Upper lobe of left lung (tissue), 6 donors: ENCODE data around the gene GPATCH4. TPM values are rescaled to one million over a fixed set of nuclear protein-coding genes. Genes with fewer than 3 reads are reported as not detected.

Source experiments
- ATAC-seq, 2 donors: fragments of 200-7000 bp; cut with Tn5 transposase; one replicate each; pipeline ENCODE4 v1.9.1; 2022; ENCODE audit warnings: mild to moderate bottlenecking in 2 of 2, moderate library complexity in 2 of 2; ENCODE audit not compliant: low FRiP score in 2 of 2
- DNase-seq, 2 donors: peaks; one replicate each; pipeline ENCODE4 v3.0.0-alpha.2; 2019 to 2020
- H3K27ac ChIP-seq, 4 donors: fragments of 200-600 bp; sonication (generic); one replicate each; pipeline ENCODE4 v1.5.1; 2016 to 2019
- H3K27me3 ChIP-seq, 4 donors: fragments of 200-600 bp; sonication (generic); one replicate each; pipeline ENCODE4 v1.5.1; 2017 to 2019
- H3K36me3 ChIP-seq, 4 donors: fragments of 200-600 bp; sonication (generic); one replicate each; pipeline ENCODE4 v1.5.1; 2016 to 2019
- H3K4me1 ChIP-seq, 4 donors: fragments of 200-600 bp; sonication (generic); one replicate each; pipeline ENCODE4 v1.5.1; 2018 to 2019
- H3K4me3 ChIP-seq, 4 donors: fragments of 200-600 bp; sonication (generic); one replicate each; pipeline ENCODE4 v1.5.1; 2017 to 2019; ENCODE audit warnings: mild to moderate bottlenecking in 2 of 4, moderate library complexity in 1 of 4
- H3K9me3 ChIP-seq, 4 donors: fragments of 200-600 bp; sonication (generic); one replicate each; pipeline ENCODE4 v1.5.1; 2018 to 2019
- CTCF ChIP-seq, 6 experiments: fragments of 450-650 bp in 4 of 6; fragments of 200-600 bp in 2 of 6; sonication (generic) in 2 of 6; IDR thresholded peaks; one replicate each; pipeline ENCODE4 v1.5.1; 2016 to 2019; ENCODE audit warnings: antibody characterized with exemption in 6 of 6
- EP300 ChIP-seq, 4 donors: sonication (generic); formaldehyde crosslinking; IDR thresholded peaks; one replicate each; pipeline ENCODE4 v1.5.1; 2017; ENCODE audit warnings: antibody characterized with exemption in 4 of 4, control low read depth in 2 of 4
- POLR2A ChIP-seq, 4 donors: fragments of 450-650 bp; IDR thresholded peaks; one replicate each; pipeline ENCODE4 v1.5.1; 2016 to 2017; ENCODE audit warnings: antibody characterized with exemption in 4 of 4, mild to moderate bottlenecking in 2 of 4
- POLR2AphosphoS5 ChIP-seq, 2 donors: sonication (generic); formaldehyde crosslinking; IDR thresholded peaks; one replicate each; pipeline ENCODE4 v1.5.1; 2017; ENCODE audit warnings: antibody characterized with exemption in 2 of 2
- WGBS, 2 donors: methylation state at CpG; one replicate each; pipeline ENCODE4 v1.1.5; 2017 to 2018; 5-methylcytosine and 5-hydroxymethylcytosine counted together
- total RNA-seq, 6 donors: library from RNA; depleted of rRNA in 4 of 6; stranded (reverse); fragments of >200 nt in 4 of 6; gene quantifications; one replicate each; pipeline versions ENCODE4 v1.1.0 to v1.2.1, GENCODE V29; 2016 to 2021
- donor health status: DM: no; HTN: no; CAD: no; lungs with moderate emphysema.
- donor health status: DM: no; HTN: yes; CAD: no; lungs with severe emphysema.

Gene GPATCH4
- total RNA-seq, 6 donors from 2014 or later: 5.7 to 26.2 (median 19.4) TPM

DNA sequence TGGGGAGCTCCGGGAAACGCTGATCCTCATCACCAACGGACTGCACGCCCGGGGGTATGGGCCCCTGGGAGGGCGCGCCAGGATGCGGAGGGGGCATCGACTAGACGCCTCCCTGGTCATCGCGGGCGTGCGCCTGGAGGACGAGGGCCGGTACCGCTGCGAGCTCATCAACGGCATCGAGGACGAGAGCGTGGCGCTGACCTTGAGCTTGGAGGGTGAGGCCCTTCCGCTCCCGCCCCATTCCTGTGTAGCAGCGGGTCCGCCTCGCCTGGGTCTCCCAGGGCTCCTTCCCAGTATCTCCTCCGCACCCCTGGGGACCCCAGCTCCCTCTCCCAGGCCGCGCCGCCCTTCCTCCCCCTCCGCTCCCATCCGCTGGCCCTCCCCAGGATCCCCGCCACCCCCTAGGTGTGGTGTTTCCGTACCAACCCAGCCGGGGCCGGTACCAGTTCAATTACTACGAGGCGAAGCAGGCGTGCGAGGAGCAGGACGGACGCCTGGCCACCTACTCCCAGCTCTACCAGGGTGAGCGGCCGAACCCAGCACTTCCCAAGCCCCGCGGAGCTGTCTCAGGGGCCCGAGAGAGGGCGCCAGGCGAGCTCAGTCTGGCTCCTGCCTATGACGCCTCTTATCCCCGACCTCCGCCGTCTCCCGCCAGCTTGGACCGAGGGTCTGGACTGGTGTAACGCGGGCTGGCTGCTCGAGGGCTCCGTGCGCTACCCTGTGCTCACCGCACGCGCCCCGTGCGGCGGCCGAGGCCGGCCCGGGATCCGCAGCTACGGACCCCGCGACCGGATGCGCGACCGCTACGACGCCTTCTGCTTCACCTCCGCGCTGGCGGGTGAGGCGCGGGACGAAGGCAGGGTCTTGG, 22.9 kb upstream of the GPATCH4 start:
- H3K4me3 ChIP-seq: peak overlapping the region in 3 of 4 donors; percentile 17 to 51 (median 42)
- H3K9me3 ChIP-seq: no peaks in the 10 kb centered on the region
- H3K27me3 ChIP-seq: peaks cover 6 to 37% (median 22%) of the 10 kb centered on the region in 4 donors
- H3K36me3 ChIP-seq: no peaks in the 10 kb centered on the region
- peaks cover 20 to 26% (median 22%) of the 10 kb centered on the region in 4 donors for H3K4me1 ChIP-seq
- no peak for TF ChIP-seq POLR2A (IDR thresholded peaks at IDR 0.05)
- TF ChIP-seq CTCF (IDR thresholded peaks at IDR 0.05): peak in 3 of 6 experiments; percentile 11 to 49 (median 45)
- TF ChIP-seq EP300 (IDR thresholded peaks at IDR 0.05): no peak
- peak overlapping the region in 3 of 4 donors; percentile 24 to 76 (median 24) for H3K27ac ChIP-seq
- peak in 1 of 2 donors; percentile 87 for DNase-seq
- peak; percentile 59 to 71 for ATAC-seq
- WGBS, 2 donors: 1 to 9% methylated on average over 12 to 31 of the region's 87 CpGs

DNA sequence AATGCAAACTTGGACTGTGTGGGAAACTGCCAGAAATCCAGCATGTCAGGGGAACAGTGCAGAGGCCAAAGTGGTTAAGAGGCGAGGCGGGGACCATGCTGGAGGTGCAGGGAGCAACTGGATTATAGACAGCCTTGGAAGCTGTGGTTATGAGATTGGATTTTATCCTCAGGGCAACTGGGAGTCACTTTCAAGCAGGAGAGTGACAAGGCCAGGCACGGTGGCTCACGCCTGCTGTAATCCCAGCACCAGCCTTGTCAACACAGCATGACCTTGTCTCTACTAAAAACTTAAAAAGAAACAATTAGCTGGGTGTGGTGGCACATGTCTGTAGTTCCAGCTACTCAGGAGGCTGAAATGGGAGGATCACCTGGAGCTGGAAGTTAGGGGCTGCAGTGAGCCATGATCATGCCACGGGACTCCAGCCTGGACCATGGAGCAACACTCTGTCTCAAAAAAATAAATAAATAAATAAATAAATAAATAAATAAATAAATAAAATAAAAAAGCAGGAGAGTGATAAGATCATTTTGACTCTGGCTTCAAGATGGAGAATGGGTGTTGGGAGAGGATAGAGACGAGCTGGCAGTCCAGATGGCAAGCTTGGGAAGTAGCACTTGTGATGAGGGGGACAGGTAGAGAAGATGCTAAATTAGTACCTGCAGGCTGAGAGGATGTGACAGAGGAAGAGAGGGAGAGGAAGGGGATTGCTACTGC, 21.5 kb upstream of the GPATCH4 start:
- H3K36me3 ChIP-seq: no peaks in the 10 kb centered on the region
- H3K4me3 ChIP-seq: no peak overlapping the region
- no peak for DNase-seq
- TF ChIP-seq POLR2A (IDR thresholded peaks at IDR 0.05) (no peak), EP300 (IDR thresholded peaks at IDR 0.05) (no peak), POLR2AphosphoS5 (IDR thresholded peaks at IDR 0.05) (no peak), CTCF (IDR thresholded peaks at IDR 0.05) (no peak)
- ATAC-seq: no peak
- 73 to 87% methylated on average over 6 of the region's 6 CpGs for WGBS, 2 donors
- peaks cover 6 to 37% (median 22%) of the 10 kb centered on the region in 4 donors for H3K27me3 ChIP-seq
- no peak overlapping the region for H3K27ac ChIP-seq
- H3K9me3 ChIP-seq: no peaks in the 10 kb centered on the region
- peaks cover 20 to 26% (median 22%) of the 10 kb centered on the region in 4 donors for H3K4me1 ChIP-seq

DNA sequence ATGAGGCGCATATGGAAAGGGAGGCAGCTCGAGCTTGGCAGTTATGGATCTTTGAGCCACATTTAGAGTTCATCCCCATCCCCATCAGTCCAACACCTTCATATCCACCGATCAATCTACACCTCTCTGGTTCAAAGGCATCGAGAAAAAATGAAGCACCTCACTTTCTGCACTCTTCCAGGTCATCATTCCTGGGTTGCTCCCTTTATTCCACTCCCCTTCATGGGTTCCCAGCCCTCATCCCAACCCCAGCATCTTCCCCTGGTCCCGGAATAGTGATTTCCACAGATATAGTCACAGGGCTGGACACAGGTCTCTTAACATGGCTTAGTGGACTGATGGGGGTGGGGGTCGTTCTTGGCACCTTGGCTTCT, 18.3 kb upstream of the GPATCH4 start:
- WGBS, 2 donors: 19 to 27% methylated on average over 6 of the region's 6 CpGs
- Histone ChIP-seq H3K9me3 (no peaks in the 10 kb centered on the region), H3K27me3 (peaks cover 0 to 13% (median 10%) of the 10 kb centered on the region in 4 donors), H3K36me3 (no peaks in the 10 kb centered on the region), H3K4me1 (peaks cover 14 to 22% (median 18%) of the 10 kb centered on the region in 4 donors), H3K27ac (no peak overlapping the region), H3K4me3 (no peak overlapping the region)
- ATAC-seq (no peak), DNase-seq (no peak)
- TF ChIP-seq CTCF (IDR thresholded peaks at IDR 0.05) (no peak), POLR2A (IDR thresholded peaks at IDR 0.05) (no peak), POLR2AphosphoS5 (IDR thresholded peaks at IDR 0.05) (no peak), EP300 (IDR thresholded peaks at IDR 0.05) (no peak)

- peaks cover 9 to 17% (median 13%) of the 10 kb centered on the region in 4 donors for H3K4me1 ChIP-seq
- H3K27ac ChIP-seq: no peak within 1 kb of the TSS
- DNase-seq (no peak), ATAC-seq (no peak)
- 10 to 18% methylated on average over 7 of the region's 7 CpGs for WGBS, 2 donors
- no peak for TF ChIP-seq EP300 (IDR thresholded peaks at IDR 0.05)
- peak in 1 of 6 experiments; percentile 11 for TF ChIP-seq CTCF (IDR thresholded peaks at IDR 0.05)
- no peak within 1 kb of the TSS for H3K4me3 ChIP-seq
- peaks cover 0 to 9% (median 6%) of the 10 kb centered on the region in 4 donors for H3K27me3 ChIP-seq
- no peaks in the 10 kb centered on the region for H3K9me3 ChIP-seq
- H3K36me3 ChIP-seq: no peaks in the 10 kb centered on the region
Measured at GRCh38 chr1:156618853-156619581, 17.7 kb upstream of the GPATCH4 start, which contains the start of gene HAPLN2. TSS of gene HAPLN2 (plus strand) at chr1:156619415. CDS start at chr1:156623491, 4,076 bp downstream.
